Endothelial cell (in vitro differentiated cells): ENCODE data around the gene MNX1. TPM values are rescaled to one million over a fixed set of nuclear protein-coding genes. Genes with fewer than 3 reads are reported as not detected.

Source experiments
- DNase-seq: peaks from one replicate; pipeline ENCODE4 v3.0.0; 2021; ENCODE audit warnings: low spot score
- H3K27ac Mint-ChIP-seq: one replicate; pipeline ENCODE4 v1.8.0; 2021; ENCODE audit warnings: mixed read lengths, inconsistent platforms; ENCODE audit not compliant: unreplicated experiment
- H3K27me3 Mint-ChIP-seq: one replicate; pipeline ENCODE4 v1.8.0; 2021; ENCODE audit warnings: mild to moderate bottlenecking, moderate library complexity, mixed read lengths, inconsistent platforms; ENCODE audit not compliant: unreplicated experiment
- H3K36me3 Mint-ChIP-seq: one replicate; pipeline ENCODE4 v1.8.0; 2021; ENCODE audit warnings: mild to moderate bottlenecking, low read depth, mixed read lengths, inconsistent platforms; ENCODE audit not compliant: unreplicated experiment
- H3K4me1 Mint-ChIP-seq: one replicate; pipeline ENCODE4 v1.8.0; 2021; ENCODE audit warnings: mild to moderate bottlenecking, mixed read lengths, inconsistent platforms; ENCODE audit not compliant: unreplicated experiment
- H3K4me3 Mint-ChIP-seq: one replicate; pipeline ENCODE4 v1.8.0; 2021; ENCODE audit warnings: mild to moderate bottlenecking, mixed read lengths, inconsistent platforms; ENCODE audit not compliant: unreplicated experiment
- H3K9me3 Mint-ChIP-seq: one replicate; pipeline ENCODE4 v1.8.0; 2021; ENCODE audit warnings: mixed read lengths, inconsistent platforms; ENCODE audit not compliant: unreplicated experiment
- CTCF ChIP-seq: fragments of 200-600 bp; sonication (generic); IDR thresholded peaks from one replicate; pipeline ENCODE4 v1.5.0; 2021; ENCODE audit warnings: antibody characterized with exemption; ENCODE audit not compliant: unreplicated experiment
- total RNA-seq: library from RNA; stranded (reverse); fragmentation: NEBNext Ultra II Directional; extraction: Animal tissue kit (Norgen Biotek cat#: 25700); gene quantifications from one replicate; pipeline ENCODE4 v1.2.1, GENCODE V29; 2021; ENCODE audit not compliant: unreplicated experiment

Gene MNX1
- total RNA-seq, 1 donor from 2014 or later, result 3.8 TPM

- H3K4me3 Mint-ChIP-seq, result peak overlapping the region; percentile 79
- TF ChIP-seq CTCF, result no peak
- peaks cover 29% of the 10 kb centered on the region for H3K27me3 Mint-ChIP-seq
- no peak overlapping the region for H3K27ac Mint-ChIP-seq
- peaks cover 22% of the 10 kb centered on the region for H3K4me1 Mint-ChIP-seq
- DNase-seq, result no peak
- H3K36me3 Mint-ChIP-seq, result no peaks in the 10 kb centered on the region
- H3K9me3 Mint-ChIP-seq, result no peaks in the 10 kb centered on the region
Measured at GRCh38 chr7:157018997-157019608, 8.6 kb upstream of the MNX1 start.

GRCh38 chr7:157018328-157018996, 8.0 kb upstream of the MNX1 start:
- H3K4me3 Mint-ChIP-seq, result no peak overlapping the region

GRCh38 chr7:157017603-157018327, 7.3 kb upstream of the MNX1 start:
- TF ChIP-seq CTCF, result no peak
- Mint-ChIP-seq H3K4me3 (no peak overlapping the region), H3K36me3 (no peaks in the 10 kb centered on the region), H3K27me3 (peaks cover 26% of the 10 kb centered on the region), H3K27ac (no peak overlapping the region), H3K4me1 (peaks cover 26% of the 10 kb centered on the region), H3K9me3 (no peaks in the 10 kb centered on the region)
- DNase-seq, result no peak

More at GRCh38 chr7:157018328-157018996, 8.0 kb upstream of the MNX1 start:
- no peak for DNase-seq
- Mint-ChIP-seq H3K9me3 (no peaks in the 10 kb centered on the region), H3K27me3 (peaks cover 27% of the 10 kb centered on the region), H3K27ac (no peak overlapping the region), H3K36me3 (no peaks in the 10 kb centered on the region), H3K4me1 (peaks cover 29% of the 10 kb centered on the region)
- no peak for TF ChIP-seq CTCF

- H3K4me1 Mint-ChIP-seq, result peaks cover 22% of the 10 kb centered on the region
- peaks cover 32% of the 10 kb centered on the region for H3K27me3 Mint-ChIP-seq
- TF ChIP-seq CTCF, result no peak
- H3K9me3 Mint-ChIP-seq, result no peaks in the 10 kb centered on the region
- H3K36me3 Mint-ChIP-seq, result no peaks in the 10 kb centered on the region
- no peak for DNase-seq
- no peak overlapping the region for H3K4me3 Mint-ChIP-seq
- no peak overlapping the region for H3K27ac Mint-ChIP-seq
Measured at GRCh38 chr7:157017149-157017548, 6.7 kb upstream of the MNX1 start.
